ENCODE data around the gene HDC.

HDC gene

GRCh38 chr15:50256188-50257041 is 9.1 kb downstream of the HDC start:
- DNase-seq (ENCODE audit: low read depth in 4 of 4, low spot score in 1 of 4) = no peak

GRCh38 chr15:50252556-50252955 is 13.0 kb downstream of the HDC start:
- DNase-seq (ENCODE audit: low read depth in 4 of 4, low spot score in 1 of 4) = no peak

GRCh38 chr15:50251638-50252182 is 13.8 kb downstream of the HDC start:
- no peak for DNase-seq (ENCODE audit: low read depth in 4 of 4, low spot score in 1 of 4)

GRCh38 chr15:50250760-50251394 is 14.6 kb downstream of the HDC start:
- no peak for DNase-seq (ENCODE audit: low read depth in 4 of 4, low spot score in 1 of 4)

GRCh38 chr15:50249704-50250103 is 15.8 kb downstream of the HDC start:
- no peak for DNase-seq (ENCODE audit: low read depth in 4 of 4, low spot score in 1 of 4)

- DNase-seq (ENCODE audit: low read depth in 4 of 4, low spot score in 1 of 4) = no peak
Observed at GRCh38 chr15:50248994-50249582, 16.4 kb downstream of the HDC start.

GRCh38 chr15:50247819-50248655 is 17.5 kb downstream of the HDC start:
- DNase-seq (ENCODE audit: low read depth in 4 of 4, low spot score in 1 of 4) = peak in 1 of 4 experiments; percentile 27

GRCh38 chr15:50246631-50247030 is 18.9 kb downstream of the HDC start:
- no peak for DNase-seq (ENCODE audit: low read depth in 4 of 4, low spot score in 1 of 4)

- no peak for DNase-seq (ENCODE audit: low read depth in 4 of 4, low spot score in 1 of 4)
Observed at GRCh38 chr15:50244959-50245624, 20.4 kb downstream of the HDC start.

- DNase-seq (ENCODE audit: low read depth in 4 of 4, low spot score in 1 of 4) = no peak
Observed at GRCh38 chr15:50244153-50244552, 21.4 kb downstream of the HDC start.

GRCh38 chr15:50241684-50242450 is 23.7 kb downstream of the HDC start:
- DNase-seq (ENCODE audit: low read depth in 4 of 4, low spot score in 1 of 4) = no peak

GRCh38 chr15:50238255-50238654 is 27.3 kb downstream of the HDC start:
- no peak for DNase-seq (ENCODE audit: low read depth in 4 of 4, low spot score in 1 of 4)

- no peak for DNase-seq (ENCODE audit: low read depth in 4 of 4, low spot score in 1 of 4)
Observed at GRCh38 chr15:50236433-50236832, 29.1 kb downstream of the HDC start.

- DNase-seq (ENCODE audit: low read depth in 4 of 4, low spot score in 1 of 4) = no peak
Observed at GRCh38 chr15:50235794-50236193, 29.7 kb downstream of the HDC start.

GRCh38 chr15:50234764-50235163 is 30.8 kb downstream of the HDC start:
- DNase-seq (ENCODE audit: low read depth in 4 of 4, low spot score in 1 of 4) = no peak

- DNase-seq (ENCODE audit: low read depth in 4 of 4, low spot score in 1 of 4) = no peak
Observed at GRCh38 chr15:50233192-50233736, 32.3 kb downstream of the HDC start.

- DNase-seq (ENCODE audit: low read depth in 4 of 4, low spot score in 1 of 4) = no peak
Observed at GRCh38 chr15:50232791-50233190, 32.7 kb downstream of the HDC start.

GRCh38 chr15:50231761-50232160 is 33.8 kb downstream of the HDC start:
- no peak for DNase-seq (ENCODE audit: low read depth in 4 of 4, low spot score in 1 of 4)

- DNase-seq (ENCODE audit: low read depth in 4 of 4, low spot score in 1 of 4) = no peak
Observed at GRCh38 chr15:50229336-50229735, 36.2 kb downstream of the HDC start.
